GM19328 (cell line): ENCODE measurements around the gene BARX1.

Experiments used
- ATAC-seq: cut with Tn5 transposase; IDR thresholded peaks from one replicate; pipeline ENCODE4 v1.9.1; 2021; ENCODE audit warnings: mild to moderate bottlenecking, moderate library complexity; ENCODE audit not compliant: unreplicated experiment

Gene BARX1

DNA sequence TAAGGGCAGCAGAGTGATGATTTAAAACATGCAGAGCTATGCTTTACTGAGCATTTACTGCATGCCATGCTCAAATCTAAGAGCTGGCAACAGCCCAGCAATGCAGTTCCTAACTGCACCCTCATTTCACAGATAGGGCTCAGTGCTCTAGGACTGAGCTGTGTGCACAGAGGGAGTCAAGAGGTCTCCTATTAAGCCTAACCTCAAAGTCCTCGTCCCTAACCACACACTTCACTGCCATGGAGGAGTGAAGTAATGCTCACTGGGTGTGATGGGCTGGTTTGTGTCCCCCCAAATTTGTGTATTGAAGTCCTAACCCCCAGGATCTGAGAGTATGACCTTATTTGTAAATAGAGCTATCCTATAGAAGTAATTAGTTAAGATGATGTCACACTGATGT, 25.9 kb downstream of the BARX1 start:
- no peak for ATAC-seq

DNA sequence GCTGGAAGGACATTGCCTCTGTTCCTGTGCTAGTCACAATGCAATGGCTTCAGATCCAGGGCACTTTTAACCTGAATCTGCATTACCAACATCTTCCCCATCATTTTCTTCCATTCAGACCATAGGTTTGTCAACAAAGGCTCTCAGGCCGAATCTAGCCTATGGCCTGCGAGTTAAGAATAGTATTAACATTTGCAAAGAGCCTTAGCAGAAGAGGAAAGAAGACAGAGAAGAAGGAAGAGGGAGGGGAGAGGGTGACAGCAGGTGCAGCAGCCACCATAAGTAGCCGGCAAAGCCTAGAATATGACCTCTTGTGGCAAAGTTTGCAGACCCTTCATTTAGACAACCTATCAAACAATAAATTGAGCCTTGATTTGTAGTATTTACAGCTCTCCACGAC, 32.6 kb downstream of the BARX1 start:
- no peak for ATAC-seq

DNA sequence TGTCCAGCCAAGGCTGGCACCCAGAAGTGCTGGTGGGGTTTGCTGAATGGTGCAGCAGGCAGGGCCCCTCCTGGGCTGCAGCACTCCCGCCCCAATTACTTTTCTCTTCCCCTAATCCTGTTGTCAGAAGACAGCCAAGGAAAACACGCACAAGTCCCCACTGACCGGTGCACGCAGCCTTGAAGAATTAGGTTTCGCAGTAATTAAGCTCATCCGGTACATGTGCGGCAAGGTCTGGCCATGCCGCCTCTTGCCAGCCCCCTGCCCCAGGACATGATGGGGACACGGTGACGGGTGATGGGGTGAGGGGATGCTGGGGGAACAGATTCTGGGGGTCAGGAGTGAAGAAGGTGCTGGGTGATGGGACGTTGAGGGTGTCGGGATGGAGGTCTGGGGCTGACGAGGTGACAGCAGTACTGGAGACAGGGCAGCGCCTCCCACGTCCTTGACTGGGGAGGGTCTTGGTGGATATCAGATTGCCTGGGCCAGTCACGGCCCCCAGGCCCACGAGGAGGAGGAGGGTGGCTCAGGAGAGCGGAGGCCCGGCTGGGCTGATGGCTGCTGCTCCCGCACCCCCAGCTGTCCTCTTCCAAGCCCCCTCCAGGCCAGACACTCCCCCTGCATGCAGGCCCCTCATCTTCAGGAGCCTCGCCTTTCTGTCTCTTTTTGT, 34.9 kb downstream of the BARX1 start:
- no peak for ATAC-seq

DNA sequence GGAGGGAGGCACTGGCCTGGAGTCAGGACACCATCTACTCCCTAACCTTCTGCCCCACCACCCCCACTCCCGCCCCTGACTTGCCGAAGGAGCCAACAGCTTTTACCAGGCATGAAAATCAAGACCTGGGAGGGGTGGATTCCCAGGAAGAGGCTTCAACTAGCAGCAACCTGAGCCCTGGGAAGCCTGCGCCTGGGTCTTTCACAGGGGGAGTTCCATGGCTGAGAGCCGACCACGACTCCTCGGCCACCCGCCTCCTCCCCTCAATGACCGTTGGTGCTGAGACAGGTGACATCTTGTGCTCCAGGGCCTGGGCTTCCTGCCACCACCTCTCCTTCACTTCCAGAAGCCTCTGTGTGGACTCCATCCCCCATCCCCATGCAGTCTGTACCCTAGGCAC, 37.1 kb downstream of the BARX1 start:
- no peak for ATAC-seq

DNA sequence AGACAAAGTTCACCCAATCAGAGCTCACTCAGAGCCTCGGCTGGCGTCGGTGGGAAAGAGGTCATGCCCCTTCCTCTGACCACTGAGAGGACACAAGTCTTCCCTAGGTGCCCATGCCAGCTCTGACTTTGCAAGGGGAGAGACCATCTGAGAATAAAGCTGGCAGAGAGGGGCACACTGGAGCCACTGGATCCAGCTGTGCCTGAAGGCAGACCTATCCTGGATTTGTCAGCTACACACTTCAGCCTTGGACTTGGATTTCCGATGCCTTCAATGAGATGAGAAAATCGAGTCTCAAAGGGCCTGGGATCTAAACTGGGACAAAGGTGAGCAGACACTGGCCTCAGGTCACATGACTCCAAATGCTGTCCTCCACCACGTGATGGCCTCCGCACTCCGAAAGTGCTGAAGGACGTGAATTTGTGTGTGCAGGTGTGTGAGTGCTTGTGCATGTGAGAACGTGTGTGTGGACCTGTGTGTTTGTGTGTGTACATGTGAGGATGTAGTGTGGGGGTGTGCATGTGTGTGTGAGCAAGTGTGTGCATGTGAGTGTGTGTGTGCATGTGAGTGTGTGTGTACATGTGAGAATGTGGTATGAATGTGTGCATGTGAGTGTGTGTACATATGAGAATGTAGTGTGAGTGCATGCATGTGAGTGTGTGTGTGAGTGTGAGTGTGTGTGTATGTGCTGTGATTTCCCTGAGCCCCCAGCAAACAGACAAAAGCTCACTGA, 37.9 kb downstream of the BARX1 start:
- ATAC-seq = no peak

DNA sequence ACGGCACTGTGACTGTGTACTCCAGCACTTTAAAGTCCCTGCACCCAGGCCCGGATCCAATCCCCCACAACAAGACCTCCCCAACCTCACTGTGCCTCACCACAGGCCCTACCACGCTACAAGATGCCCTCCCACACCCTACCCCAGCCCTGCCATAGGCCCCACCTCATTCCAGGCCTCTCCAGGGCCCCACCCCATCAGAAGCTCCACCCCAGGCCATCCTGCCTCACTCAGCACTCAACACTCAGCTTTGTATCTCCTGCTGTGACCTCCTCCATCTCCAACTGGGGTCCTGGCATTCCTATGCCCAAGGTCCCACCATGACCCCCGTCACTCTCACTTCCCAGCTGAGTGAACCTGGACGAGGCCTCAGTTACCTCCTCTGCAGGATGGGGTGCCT, 38.8 kb downstream of the BARX1 start:
- ATAC-seq = no peak

DNA sequence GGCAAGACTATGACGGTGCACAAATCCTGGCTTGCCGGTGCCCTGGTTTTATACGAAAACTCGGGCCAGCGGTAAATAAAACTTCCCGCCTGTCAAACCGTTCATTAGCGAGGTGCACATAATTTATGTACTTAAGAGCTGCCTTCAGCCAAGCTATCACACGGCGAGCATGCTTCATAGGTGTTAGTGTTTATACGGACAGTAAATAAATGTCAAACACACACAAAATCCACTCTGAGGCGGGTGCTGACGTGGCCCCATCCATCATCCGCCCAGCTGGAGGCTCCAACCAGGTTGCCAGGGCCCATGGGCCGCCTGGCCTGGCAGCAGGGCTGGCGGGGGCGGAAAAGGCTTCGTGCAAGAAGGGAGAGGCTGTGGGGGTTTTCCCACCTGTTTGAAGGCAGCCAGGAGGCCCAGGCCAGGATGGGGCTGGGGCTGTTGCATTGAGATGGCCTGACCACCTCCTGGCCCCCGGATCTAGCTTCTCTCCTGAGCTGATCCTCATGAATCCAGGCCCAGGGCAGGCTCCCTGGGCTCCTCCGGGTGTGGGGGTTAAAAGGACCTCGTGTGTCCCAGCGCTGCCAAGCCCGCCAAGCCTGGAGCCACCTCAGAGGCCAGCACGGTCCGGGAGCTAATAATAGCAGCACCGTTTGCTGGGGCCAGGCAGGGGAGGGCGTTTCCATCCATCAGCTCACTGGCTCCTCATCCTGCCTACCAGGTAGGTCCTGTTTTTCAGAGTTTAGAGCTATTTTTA, 43.2 kb downstream of the BARX1 start:
- ATAC-seq = no peak

DNA sequence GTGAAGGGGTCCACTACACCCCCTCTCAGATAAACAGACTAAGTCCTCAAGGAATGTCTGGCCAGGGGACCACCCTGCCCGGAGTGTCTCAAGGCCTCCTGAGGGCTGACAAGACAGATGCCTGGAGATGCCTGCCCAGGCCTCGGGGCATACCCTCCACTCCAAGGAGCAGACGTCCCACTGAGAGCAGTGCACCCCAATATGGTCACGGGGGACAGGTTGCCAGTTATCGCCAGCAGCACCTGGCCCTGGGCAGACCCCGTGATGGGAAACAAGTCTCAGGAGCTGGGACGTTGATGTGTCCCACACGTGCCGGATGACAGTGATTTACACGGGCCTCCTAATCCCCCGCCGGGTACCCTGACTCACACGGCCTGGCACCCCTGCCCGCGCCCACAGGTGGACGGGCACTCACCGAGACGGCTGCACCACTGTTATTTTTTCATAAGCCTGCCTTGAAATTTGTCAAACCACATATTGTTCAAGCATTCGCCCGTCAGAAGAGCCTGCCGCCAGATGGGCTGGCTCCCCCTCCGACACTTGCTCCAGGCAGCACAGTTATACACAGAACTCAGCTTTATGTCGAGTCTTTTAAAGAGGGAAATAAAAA, 43.9 kb downstream of the BARX1 start:
- ATAC-seq = no peak

DNA sequence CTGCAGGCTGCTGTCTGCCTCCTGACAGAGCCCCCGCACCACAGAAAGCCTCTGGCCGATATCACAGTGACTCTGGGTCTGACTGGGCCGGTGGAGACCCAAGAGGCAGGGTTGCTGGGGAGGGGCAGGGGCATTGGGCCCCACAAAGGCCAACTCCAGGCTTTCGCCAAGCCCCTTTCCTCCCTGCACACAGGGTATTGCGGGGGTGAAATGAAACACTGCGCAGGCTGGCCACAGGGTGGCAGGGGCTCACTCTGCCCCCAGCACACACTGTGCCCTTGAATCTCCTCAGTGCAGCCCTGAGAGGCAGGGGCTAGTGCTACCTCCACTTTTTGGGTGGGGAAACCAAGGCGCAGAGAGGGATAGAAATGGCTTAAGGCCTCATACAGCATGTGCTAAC, 44.6 kb downstream of the BARX1 start:
- ATAC-seq = no peak

DNA sequence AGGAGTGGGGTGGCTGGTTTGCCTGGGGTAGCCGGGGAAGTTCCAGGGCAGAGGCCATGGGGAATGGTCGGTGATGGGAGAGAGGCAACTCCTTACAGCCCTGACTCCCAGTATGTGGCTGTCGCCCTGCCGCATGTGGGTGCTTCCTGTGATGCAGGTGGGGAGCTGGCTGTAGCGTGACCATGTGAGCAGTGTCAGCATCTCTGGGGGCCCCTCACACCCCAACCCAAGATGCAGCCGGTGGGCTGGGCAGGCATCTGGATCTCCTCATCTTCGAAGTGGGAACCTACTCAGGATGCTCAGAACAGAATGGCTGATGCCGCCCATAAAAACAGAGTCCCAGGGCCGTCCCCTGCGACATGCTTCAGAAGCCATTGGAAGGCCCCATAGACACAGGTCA, 45.0 kb downstream of the BARX1 start:
- ATAC-seq = no peak

DNA sequence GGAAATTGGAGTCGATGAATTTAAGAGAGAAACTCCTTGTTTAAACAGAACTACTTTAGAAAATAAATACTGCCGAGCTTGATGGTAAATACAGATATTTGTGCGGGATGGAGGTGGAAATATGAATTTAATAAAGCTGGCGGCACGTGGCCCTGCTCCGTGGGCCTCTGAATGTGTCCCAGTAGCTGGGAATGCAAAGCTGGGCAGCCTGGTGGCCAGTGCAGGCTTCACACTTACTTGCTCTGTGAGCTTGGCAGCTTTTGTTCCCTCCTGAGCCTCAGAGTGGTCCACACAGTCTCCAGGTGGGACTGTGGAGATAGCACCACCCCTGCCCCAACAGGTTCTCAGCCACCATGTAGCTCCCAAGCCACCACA, 45.9 kb downstream of the BARX1 start:
- no peak for ATAC-seq

DNA sequence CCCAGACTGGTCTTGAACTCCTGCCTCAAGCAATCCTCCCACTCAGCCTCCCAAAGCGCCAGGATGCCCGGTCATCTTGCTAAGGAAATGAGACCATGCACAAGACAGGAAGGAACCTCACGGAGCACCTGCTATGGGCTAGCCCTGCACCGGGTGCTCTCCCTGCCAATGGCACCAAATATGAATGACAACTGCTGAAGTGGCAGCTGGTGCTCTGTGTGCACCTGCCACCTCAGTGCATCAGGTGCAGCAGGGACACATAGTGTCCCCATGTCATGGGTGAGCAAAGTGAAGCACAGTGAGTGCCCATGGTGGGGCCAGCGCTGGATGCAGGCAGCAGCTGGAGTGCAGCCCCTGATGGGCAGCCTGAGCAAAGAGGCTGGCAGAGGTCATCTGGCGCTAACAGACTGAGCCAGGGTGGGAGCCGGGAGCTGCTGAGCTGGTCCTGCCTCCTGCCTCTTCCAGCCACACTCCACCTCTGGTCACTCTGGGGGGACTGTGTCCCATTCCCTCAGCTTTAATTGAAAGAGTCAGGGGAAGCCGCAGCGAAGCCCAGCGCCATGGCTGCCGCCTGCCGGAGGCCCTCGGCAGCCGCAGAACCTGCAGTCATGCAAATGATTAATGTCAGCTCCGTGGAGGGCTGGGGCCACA, 46.4 kb downstream of the BARX1 start:
- no peak for ATAC-seq

DNA sequence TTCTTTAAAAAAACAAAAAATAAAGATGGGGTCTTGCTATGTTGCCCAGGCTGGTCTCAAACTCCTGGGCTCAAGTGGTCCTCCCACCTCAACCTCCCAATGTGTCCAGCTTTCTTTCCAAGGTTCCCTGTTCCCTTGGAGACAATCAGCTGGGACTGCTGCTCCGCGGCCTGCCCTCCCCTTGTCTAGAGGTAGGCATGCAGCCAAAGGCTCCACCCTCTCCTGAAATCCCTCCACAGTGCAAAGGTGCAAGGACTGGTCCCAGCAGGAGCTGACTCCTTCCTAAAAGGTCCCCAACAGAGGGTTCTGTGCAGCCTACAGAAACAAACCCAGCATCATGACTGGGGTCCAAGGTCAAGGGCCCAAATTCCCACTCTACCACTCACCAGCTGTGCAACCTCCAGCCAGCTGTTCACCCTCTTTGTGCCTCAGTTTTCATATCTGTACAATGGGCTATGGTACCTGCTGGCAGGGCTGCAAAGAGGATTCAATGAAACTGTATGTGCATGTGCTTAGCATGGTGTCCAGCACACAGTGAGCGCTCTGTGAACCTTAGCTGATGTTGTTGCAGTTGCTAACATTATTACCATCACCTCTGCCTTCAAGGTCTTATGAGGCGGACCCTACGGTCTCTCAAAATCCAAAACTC, 47.5 kb downstream of the BARX1 start:
- no peak for ATAC-seq

DNA sequence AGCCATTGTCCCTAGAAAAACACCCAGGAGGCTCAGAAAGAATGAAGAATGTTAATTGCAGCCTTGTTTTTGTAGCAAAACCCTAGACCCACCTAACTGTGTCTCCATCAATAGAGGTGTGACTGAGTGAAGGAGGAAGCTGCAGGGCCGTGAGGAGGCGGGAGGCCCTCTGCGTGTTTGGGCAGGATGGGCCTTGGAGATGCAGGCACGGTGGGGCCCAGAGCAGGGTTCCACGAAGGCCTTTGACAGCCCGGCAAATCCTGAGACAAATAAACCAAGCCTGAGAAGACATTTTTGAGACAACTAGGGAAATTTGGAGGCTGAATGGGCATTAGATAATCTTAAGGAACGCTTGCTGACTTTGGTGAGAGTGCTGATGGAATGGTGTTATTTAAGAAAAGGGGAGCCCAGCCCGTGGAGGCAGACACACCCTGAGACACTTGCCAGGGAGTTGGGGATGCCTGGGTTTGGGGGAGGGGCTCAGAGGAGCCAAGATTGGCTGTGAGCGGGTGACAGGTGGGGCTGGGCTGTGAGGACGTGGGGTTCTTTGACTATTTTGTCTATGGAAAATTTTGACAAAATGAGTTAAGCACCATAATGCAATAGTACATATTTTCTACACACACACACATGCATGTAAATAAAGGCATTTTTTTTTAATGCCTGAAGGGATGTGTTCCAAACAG, 48.8 kb downstream of the BARX1 start:
- ATAC-seq = no peak

DNA sequence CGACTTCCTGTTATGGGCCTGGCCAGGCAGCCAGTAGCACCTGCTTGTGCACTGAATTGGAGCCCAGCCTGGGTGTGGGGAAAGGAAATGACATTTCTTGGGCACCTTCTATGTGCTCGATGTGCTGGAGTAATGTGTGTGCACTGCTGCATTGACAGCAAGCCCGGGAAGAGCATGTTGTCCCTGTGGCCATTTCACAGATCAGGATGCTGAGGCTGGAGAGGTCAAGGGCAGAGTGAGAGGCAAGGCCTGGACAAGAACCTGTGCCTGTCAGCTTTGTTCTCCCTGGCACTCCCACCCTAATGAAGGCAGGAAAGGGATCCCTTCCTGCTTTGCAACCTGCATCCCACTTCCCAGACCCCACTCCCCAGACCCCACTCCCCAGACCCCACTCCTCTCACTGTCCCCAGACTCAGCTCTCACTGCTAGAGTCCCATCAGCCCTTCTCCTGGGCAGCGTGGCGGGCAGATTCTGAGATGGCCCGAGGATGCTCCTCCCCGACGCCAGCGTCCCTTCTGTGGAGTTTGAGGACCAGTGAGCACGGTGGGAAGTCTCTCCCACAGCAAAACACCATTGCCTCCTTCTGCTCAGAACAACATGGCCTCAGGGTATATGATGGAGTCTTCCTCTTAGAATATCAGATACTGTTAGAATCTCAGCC, 49.6 kb downstream of the BARX1 start:
- no peak for ATAC-seq

DNA sequence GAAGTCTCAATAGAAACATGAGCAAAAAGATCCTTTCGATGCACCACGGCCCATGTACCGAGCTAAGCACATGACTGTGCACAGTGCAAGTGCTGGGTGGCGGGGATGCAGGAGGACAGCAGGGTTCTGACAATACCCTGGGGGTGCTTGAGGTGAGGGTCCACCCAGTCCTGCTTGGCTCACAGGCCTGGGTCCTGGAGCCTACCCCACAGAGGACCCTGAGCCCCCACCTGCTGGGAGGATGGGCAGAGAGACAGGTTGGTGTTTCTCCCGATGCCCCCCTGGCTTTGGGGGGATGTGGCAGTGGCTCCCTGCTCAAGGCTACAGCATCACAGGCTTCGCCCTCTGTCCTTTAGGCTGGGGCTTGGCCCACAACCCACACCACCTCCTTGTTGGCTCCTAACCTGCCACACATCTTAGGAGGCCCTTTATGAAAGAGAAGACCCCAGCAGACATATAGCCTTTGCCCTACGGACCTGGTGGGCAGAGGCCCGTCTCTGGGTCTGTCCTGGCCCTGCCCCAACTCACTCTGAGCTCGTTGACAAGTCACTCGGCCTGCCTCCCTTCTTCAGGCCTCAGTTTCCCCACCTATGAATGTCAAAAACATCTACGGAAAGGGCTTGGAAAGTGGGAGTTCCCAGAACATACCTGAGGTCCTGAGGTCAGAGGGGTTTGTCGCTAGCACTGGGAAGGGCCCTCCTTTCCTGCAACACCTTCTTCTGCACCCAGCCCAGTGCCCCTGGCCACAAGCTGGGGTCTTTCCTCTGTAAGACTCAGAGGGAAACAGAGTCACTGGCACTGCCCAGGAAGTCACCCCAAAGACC, 50.3 kb downstream of the BARX1 start:
- ATAC-seq = no peak

DNA sequence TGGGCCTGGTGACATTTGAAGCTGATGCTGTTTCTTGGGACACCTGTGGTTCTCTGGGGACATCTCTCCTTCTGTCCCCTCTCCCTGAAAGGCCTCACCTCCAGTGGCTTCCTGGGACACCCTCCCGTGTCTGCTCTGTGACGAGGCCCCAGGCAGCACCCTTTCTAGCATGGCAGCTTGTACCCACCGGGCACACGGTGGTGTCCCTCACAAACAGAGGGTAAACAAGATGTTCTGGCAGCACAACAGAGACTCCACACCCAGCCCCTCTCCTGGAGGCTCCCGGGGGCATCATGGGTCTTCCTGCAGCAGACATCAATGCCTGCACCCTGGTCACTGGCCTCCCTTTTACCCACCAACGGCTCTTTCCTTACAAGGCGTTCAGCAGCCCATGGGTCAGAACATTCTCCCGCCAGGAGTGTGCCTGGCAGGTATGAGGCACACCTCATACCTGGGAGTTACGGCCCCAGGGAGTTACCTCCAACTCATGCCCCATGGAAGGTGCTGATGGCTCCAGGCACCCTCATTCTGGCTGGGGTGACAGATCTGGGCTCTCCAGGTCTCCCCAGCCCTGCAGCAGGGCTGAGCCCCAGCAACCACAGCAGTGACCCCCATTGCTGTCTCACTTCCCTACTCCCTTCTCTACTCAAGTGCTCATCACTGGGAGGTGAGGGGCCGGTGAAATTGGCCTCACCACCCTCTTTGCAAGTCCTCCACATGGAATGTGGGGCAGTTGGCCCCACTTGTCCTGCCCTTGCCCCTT, 51.1 kb downstream of the BARX1 start:
- no peak for ATAC-seq
